HG02759 (cell line): ENCODE results near the gene QPRT.
A peak's percentile ranks its signal among the peaks of the same experiment; 100 is the strongest.
"Not testable (repeated sequence)": the region's sequence is repeated elsewhere in the genome, so short reads cannot be mapped to it uniquely, and the experiment has no call there.

ENCODE experiments used
- ATAC-seq: cut with Tn5 transposase; IDR thresholded peaks from one replicate; pipeline ENCODE4 v1.9.1; 2021; ENCODE audit warnings: mild to moderate bottlenecking, moderate library complexity; ENCODE audit not compliant: unreplicated experiment

The QPRT gene

GRCh38 chr16:29744541-29745101 is 65.6 kb downstream of the QPRT start:
- no peak for ATAC-seq

GRCh38 chr16:29745121-29745852 is 66.3 kb downstream of the QPRT start:
- ATAC-seq = peak; percentile 55

- ATAC-seq = peak; percentile 85
These were observed 66.9 kb downstream of the QPRT start, which contains the start of gene C16orf54 for GRCh38 chr16:29745853-29746345. Gene C16orf54 (minus strand): TSS chr16:29745990. CDS start chr16:29744951, 1,039 bp downstream.

- not testable (repeated sequence) for ATAC-seq
These were observed 67.5 kb downstream of the QPRT start for GRCh38 chr16:29746518-29746917.
